BJ (cell line): ENCODE measurements around the gene N4BP2. TPM values are rescaled to one million over a fixed set of nuclear protein-coding genes. Genes with fewer than 3 reads are reported as not detected.

Experiments
- CTCF ChIA-PET: fragments of 350-600 bp; formaldehyde crosslinking; extraction: SDS; loops from one replicate; lab custom pipeline; 2021; ENCODE audit warnings: antibody characterized with exemption, inconsistent platforms; lab: Yijun Ruan, JAX
- POLR2A ChIA-PET: fragments of 300-600 bp; sonication (Branson Sonifier 250); formaldehyde crosslinking; extraction: SDS; loops from one replicate; lab custom pipeline; 2021; ENCODE audit warnings: antibody characterized with exemption; lab: Charles Lee
- DNase-seq: peaks from one replicate; pipeline ENCODE4 v3.0.0-alpha.2; 2011; ENCODE audit warnings: low read depth
- H3K27me3 ChIP-seq: 2 replicates; pipeline ENCODE4 v1.6.0; 2011; ENCODE audit warnings: low read length; ENCODE audit not compliant: control insufficient read depth, insufficient read depth
- H3K36me3 ChIP-seq: 2 replicates; pipeline ENCODE4 v1.5.1; 2011; ENCODE audit warnings: low read length; ENCODE audit not compliant: control insufficient read depth, insufficient read depth
- H3K4me3 ChIP-seq: 2 replicates; pipeline ENCODE4 v1.5.1; 2011; ENCODE audit warnings: low read depth, mild to moderate bottlenecking, control low read depth, low read length
- CTCF ChIP-seq: IDR thresholded peaks from 2 replicates; pipeline ENCODE4 v1.5.1; 2011; ENCODE audit warnings: low read depth, mild to moderate bottlenecking, control low read depth, inconsistent platforms, low read length, moderate library complexity; ENCODE audit not compliant: insufficient read depth
- polyA plus RNA-seq: library from polyadenylated mRNA; depleted of rRNA; stranded (reverse); fragments of >200 nt; gene quantifications from 2 replicates; pipeline ENCODE4 v1.2.3, GENCODE V29; 2011

N4BP2 gene
- polyA plus RNA-seq, 1 experiment, result 1.5 TPM

GRCh38 chr4:40177591-40177990 lies 120.9 kb downstream of the N4BP2 start:
- DNase-seq, result no peak
- POLR2A ChIA-PET, result no interaction called here
- Histone ChIP-seq H3K4me3 (no peak overlapping the region), H3K27me3 (no peaks in the 10 kb centered on the region), H3K36me3 (no peaks in the 10 kb centered on the region)
- CTCF ChIA-PET, result interaction anchor here (0.6 to 1.3 kb wide), 3 partner anchors 14 to 133 kb away, joined by 3 to 4 read pairs (median 4); no protein-coding TSS in a partner anchor
- TF ChIP-seq CTCF, result no peak

- ChIA-PET POLR2A (no interaction called here), CTCF (no interaction called here)
- no peaks in the 10 kb centered on the region for H3K36me3 ChIP-seq
- no peak for TF ChIP-seq CTCF
- H3K27me3 ChIP-seq, result no peaks in the 10 kb centered on the region
- H3K4me3 ChIP-seq, result no peak overlapping the region
- DNase-seq, result no peak
Observed at GRCh38 chr4:40178672-40179071, 122.0 kb downstream of the N4BP2 start.

- no peak for DNase-seq
- no peak for TF ChIP-seq CTCF
- Histone ChIP-seq H3K27me3 (no peaks in the 10 kb centered on the region), H3K4me3 (no peak overlapping the region), H3K36me3 (no peaks in the 10 kb centered on the region)
- ChIA-PET CTCF (no interaction called here), POLR2A (no interaction called here)
Observed at GRCh38 chr4:40179360-40179759, 122.7 kb downstream of the N4BP2 start.

- ChIA-PET POLR2A (no interaction called here), CTCF (no interaction called here)
- Histone ChIP-seq H3K4me3 (no peak overlapping the region), H3K27me3 (no peaks in the 10 kb centered on the region), H3K36me3 (no peaks in the 10 kb centered on the region)
- peak; percentile 80 for DNase-seq
- no peak for TF ChIP-seq CTCF
Observed at GRCh38 chr4:40180356-40180755, 123.7 kb downstream of the N4BP2 start.

- H3K27me3 ChIP-seq, result no peaks in the 10 kb centered on the region
- DNase-seq, result no peak
- H3K4me3 ChIP-seq, result no peak overlapping the region
- ChIA-PET POLR2A (no interaction called here), CTCF (interaction anchor here (0.6 kb wide), 1 partner anchor 397 kb away, joined by 3 read pairs; no protein-coding TSS in a partner anchor)
- TF ChIP-seq CTCF, result no peak
- H3K36me3 ChIP-seq, result no peaks in the 10 kb centered on the region
Observed at GRCh38 chr4:40182001-40182400, 125.4 kb downstream of the N4BP2 start.
